Lower lobe of right lung (tissue), 2 donors: Measurements from ENCODE around the gene NRN1. TPM values are rescaled to one million over a fixed set of nuclear protein-coding genes. Genes with fewer than 3 reads are reported as not detected.

Experiments used
- ATAC-seq, 2 donors: fragments of 200-7000 bp; cut with Tn5 transposase; one replicate each; pipeline ENCODE4 v1.9.1; 2020 to 2022; ENCODE audit warnings: mild to moderate bottlenecking in 2 of 2, moderate library complexity in 2 of 2
- DNase-seq: peaks from one replicate; pipeline ENCODE4 v3.0.0-alpha.2; 2020
- H3K27ac ChIP-seq: fragments of 200-600 bp; one replicate; pipeline ENCODE4 v1.8.0; 2022
- H3K27me3 ChIP-seq: fragments of 200-600 bp; one replicate; pipeline ENCODE4 v1.8.0; 2022; ENCODE audit warnings: low read depth
- H3K36me3 ChIP-seq: fragments of 200-600 bp; one replicate; pipeline ENCODE4 v1.8.0; 2022; ENCODE audit warnings: mild to moderate bottlenecking
- H3K4me1 ChIP-seq: fragments of 200-600 bp; one replicate; pipeline ENCODE4 v1.8.0; 2022
- H3K4me3 ChIP-seq: fragments of 200-600 bp; one replicate; pipeline ENCODE4 v1.8.0; 2022; ENCODE audit warnings: mild to moderate bottlenecking
- H3K9me3 ChIP-seq: fragments of 200-600 bp; one replicate; pipeline ENCODE4 v1.8.0; 2022
- CTCF ChIP-seq: fragments of 200-600 bp; IDR thresholded peaks from one replicate; pipeline ENCODE4 v1.8.0; 2022; ENCODE audit warnings: antibody characterized with exemption, mild to moderate bottlenecking
- intact Hi-C: fragments of 100-400 bp; cut with DNase I; formaldehyde crosslinking; loops from one replicate; pipeline ENCODE4 v1.11.0; 2022
- long read RNA-seq: library from polyadenylated mRNA; unstranded; transcript quantifications from one replicate; pipeline ENCODE4 v2.0.0, GENCODE V29; 2021
- total RNA-seq: library from RNA; stranded (reverse); fragmentation: NEBNext Ultra II Directional; extraction: Animal tissue kit (Norgen Biotek cat#: 25700); gene quantifications from one replicate; pipeline ENCODE4 v1.2.1, GENCODE V29; 2021
- donor health status: DM: no; HTN: yes; CAD: no; lungs with severe emphysema.

NRN1 gene
- 15.0 TPM for total RNA-seq
- long read RNA-seq, transcript NRN1-201 (3 exons, 1,624 nt), result major isoform, 16 of 38 reads
- long read RNA-seq, partial matches to known transcripts, result 7 of 38 reads
- long read RNA-seq, other reads (novel, unspliced or antisense), result 14 of 38 reads

- H3K4me1 ChIP-seq, result peaks cover 46% of the 10 kb centered on the region
- DNase-seq, result no peak
- intact Hi-C loops, result no loop called here
Observed at GRCh38 chr6:6006428-6007365, at the start of gene NRN1. Gene NRN1, minus strand, starts transcription at chr6:6006925. Its CDS starts 176 bp downstream, at chr6:6006749.

DNA sequence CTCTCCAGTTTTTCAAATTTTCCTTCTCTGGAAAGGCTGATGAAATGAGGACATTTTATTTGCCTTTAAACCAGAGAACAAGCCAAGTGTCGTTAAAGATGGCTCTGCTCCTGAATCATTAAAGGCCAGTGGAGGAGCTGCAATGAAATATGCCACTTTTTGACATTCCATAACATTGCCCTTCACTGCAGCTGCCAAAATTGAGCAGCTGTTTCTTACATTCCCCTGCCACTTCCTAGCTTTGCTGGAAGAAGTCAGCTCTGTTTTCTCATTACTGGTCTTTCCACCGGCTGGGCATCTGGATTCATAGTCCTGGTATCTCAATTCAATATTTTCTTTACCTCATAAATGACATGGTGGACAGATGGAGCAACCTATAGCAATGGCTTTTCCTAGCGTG is 45.5 kb upstream of the NRN1 start:
- no peak for ATAC-seq
- H3K27ac ChIP-seq, result no peak overlapping the region
- TF ChIP-seq CTCF, result no peak
- H3K36me3 ChIP-seq, result no peaks in the 10 kb centered on the region
- intact Hi-C loops, result no loop called here
- H3K9me3 ChIP-seq, result no peaks in the 10 kb centered on the region
- DNase-seq, result no peak
- H3K4me1 ChIP-seq, result no peaks in the 10 kb centered on the region
- H3K4me3 ChIP-seq, result no peak overlapping the region
- H3K27me3 ChIP-seq, result peaks cover 5% of the 10 kb centered on the region

More at GRCh38 chr6:6006428-6007365, at the start of gene NRN1:
- Histone ChIP-seq H3K27me3 (peaks cover 87% of the 10 kb centered on the region), H3K36me3 (no peaks in the 10 kb centered on the region), H3K4me3 (peak within 1 kb of the TSS; percentile 57), H3K9me3 (no peaks in the 10 kb centered on the region), H3K27ac (peak within 1 kb of the TSS; percentile 58)
- ATAC-seq, result no peak
- no peak for TF ChIP-seq CTCF

GRCh38 chr6:6046716-6047115 is 40.0 kb upstream of the NRN1 start:
- no peak for TF ChIP-seq CTCF
- H3K27ac ChIP-seq, result no peak overlapping the region
- peaks cover 5% of the 10 kb centered on the region for H3K27me3 ChIP-seq
- no peak overlapping the region for H3K4me3 ChIP-seq
- H3K9me3 ChIP-seq, result no peaks in the 10 kb centered on the region
- no peaks in the 10 kb centered on the region for H3K36me3 ChIP-seq
- no peak for ATAC-seq
- H3K4me1 ChIP-seq, result no peaks in the 10 kb centered on the region
- intact Hi-C loops, result no loop called here
- DNase-seq, result no peak

- no peaks in the 10 kb centered on the region for H3K27me3 ChIP-seq
- TF ChIP-seq CTCF, result no peak
- ATAC-seq (no peak), DNase-seq (no peak)
- intact Hi-C loops, result no loop called here
- no peak overlapping the region for H3K27ac ChIP-seq
- no peaks in the 10 kb centered on the region for H3K4me1 ChIP-seq
- H3K4me3 ChIP-seq, result no peak overlapping the region
- no peaks in the 10 kb centered on the region for H3K36me3 ChIP-seq
- H3K9me3 ChIP-seq, result no peaks in the 10 kb centered on the region
Observed at GRCh38 chr6:6039946-6040509, 33.3 kb upstream of the NRN1 start.

DNA sequence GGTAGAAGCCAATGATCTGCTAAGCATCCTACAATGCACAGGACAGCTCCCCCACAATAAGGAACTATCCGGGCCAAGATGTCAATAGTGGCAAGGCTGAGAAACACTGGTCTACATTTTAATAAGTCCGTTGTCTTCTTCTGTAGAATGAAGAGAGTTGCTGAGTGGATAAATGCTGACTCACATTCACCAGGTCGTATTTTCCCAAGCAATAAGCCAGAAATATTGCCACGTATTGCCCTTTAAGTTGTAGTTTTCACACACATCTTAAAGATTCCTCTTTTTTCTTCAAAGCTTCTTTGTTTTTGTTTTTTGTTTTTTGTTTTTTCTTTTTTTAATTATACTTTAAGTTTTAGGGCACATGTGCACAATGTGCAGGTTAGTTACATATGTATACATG is 30.5 kb upstream of the NRN1 start:
- no peaks in the 10 kb centered on the region for H3K9me3 ChIP-seq
- DNase-seq (no peak), ATAC-seq (no peak)
- no peak for TF ChIP-seq CTCF
- H3K27ac ChIP-seq, result no peak overlapping the region
- H3K4me1 ChIP-seq, result no peaks in the 10 kb centered on the region
- H3K36me3 ChIP-seq, result no peaks in the 10 kb centered on the region
- intact Hi-C loops, result no loop called here
- no peak overlapping the region for H3K4me3 ChIP-seq
- no peaks in the 10 kb centered on the region for H3K27me3 ChIP-seq
